ENCODE data around the gene LILRA1.
"Not testable (repeated sequence)": the region's sequence is repeated elsewhere in the genome, so short reads cannot be mapped to it uniquely, and the experiment has no call there.

LILRA1 gene

GRCh38 chr19:54593445-54593844 is at the start of gene LILRA1:
Gene LILRA1 (plus strand): TSS chr19:54593632. CDS start chr19:54594245, 613 bp downstream.
- DNase-seq (ENCODE audit: low spot score): not testable (repeated sequence)

DNA sequence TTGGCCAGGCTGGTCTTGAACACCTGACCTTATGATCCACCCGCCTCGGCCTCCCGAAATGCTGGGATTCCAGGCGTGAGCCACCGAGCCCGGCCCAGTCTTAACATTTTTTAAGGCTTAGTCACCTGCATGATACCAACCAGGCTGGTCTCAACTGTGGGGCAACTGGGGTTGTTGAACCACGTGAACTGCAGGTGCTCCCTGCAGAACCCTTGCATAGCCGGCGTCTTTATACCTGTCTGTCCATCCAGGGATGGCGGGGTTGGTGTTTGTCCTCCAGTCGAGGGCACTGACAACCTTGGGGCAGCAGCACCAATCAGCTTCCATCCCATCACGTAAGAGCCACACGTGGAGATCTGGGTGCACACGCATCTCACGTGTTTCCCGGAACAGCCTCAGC is 44.6 kb upstream of the LILRA1 start:
- DNase-seq (ENCODE audit: low spot score): no peak

DNA sequence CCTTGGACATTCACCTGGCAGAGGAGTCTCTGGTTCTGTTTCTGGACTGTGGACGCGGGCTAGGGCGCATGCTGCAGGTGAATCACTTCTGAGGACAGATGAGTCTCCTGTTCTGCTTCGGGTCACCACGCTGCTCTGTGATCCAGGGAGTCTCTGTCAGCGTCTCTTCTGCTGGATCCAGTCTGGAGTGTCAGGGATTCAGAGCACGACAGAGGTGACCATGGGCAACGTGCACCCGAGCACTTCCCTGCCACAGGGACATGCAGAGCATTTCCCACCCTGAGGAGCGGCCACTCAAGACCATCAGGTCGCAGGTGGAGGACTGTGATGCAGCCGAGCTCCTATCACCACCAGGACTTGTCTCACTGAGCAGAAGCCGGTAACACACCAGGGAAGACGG is 44.2 kb upstream of the LILRA1 start:
- no peak for DNase-seq (ENCODE audit: low spot score)

DNA sequence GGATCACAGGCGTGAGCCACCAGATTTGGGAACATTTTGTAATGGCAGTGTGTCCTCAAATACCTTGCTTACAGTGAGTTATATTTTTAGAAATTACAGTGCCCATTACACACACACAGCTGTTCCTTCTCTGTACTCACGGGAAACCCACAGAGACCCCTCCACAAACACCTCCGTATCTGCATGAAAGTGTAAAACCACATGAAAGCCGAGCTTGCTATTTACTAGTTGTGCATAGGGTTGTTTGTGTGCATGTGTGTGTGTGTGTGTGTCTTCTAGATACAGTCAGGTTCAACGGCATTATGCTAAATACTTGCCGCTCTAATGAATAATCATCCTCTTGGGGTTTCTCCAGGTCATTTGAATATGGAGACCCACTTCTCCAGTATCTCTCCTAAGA is 42.1 kb upstream of the LILRA1 start:
- DNase-seq (ENCODE audit: low spot score): no peak

- DNase-seq (ENCODE audit: low spot score): no peak
Observed at GRCh38 chr19:54551950-54552912, 41.2 kb upstream of the LILRA1 start.

DNA sequence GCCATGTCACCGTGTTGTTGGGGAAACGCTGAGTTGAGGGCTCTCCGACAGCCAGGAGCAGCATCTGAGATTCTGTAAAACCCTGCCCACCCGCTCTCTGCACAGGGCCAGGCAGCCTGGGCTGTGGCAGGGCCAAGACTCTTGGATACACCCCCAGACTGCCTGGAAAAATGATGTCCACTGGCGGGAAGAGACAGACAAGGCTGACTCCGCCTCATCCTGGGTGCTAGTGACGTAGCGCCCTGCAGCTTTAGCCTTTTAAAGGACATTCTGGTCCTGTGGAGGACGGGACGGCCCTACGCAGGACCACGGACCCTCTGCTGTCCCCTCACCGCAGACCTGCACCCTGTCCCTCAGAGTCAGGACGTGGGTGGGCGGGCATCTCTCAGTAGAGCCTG is 40.5 kb upstream of the LILRA1 start:
- DNase-seq (ENCODE audit: low spot score): no peak

GRCh38 chr19:54554006-54554405 is 39.4 kb upstream of the LILRA1 start:
- DNase-seq (ENCODE audit: low spot score): no peak

DNA sequence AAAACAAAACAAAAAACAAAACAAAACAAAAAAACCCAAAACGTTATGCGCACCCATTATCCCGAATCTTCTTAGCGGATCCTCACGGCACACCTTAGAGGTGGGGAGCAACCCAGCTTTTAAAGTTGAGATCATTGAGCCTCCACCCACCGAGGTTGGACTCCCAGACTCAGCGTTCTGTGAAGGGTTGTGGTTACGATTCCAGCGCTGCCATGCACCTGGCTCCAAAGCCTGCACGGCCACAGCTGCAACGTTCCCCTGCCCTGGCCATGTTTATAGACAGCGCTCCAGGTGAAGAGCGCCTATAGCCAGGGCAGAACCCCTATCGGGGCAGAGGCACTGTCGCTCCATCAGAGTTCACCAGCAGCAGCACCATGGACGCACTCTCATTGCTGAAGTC is 38.5 kb upstream of the LILRA1 start:
- no peak for DNase-seq (ENCODE audit: low spot score)

DNA sequence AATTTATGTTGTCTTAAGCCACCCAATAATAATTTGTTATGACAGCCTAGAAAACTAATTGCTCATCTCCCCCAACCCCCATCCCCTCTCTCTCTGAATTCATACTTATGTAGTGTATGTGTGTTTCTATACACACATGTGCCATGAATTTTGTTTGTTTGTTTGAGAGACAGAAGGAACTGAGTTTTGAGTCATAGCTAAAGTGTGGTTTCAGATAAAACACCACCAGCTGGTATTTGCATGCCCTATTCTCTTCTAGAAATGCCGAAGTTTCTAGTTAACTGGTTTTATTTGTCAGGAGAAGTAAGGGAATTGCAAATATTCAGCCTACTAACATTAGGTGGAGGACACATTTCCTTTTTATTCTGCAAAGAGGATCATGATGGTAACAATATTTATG is 37.2 kb upstream of the LILRA1 start:
- DNase-seq (ENCODE audit: low spot score): no peak

DNA sequence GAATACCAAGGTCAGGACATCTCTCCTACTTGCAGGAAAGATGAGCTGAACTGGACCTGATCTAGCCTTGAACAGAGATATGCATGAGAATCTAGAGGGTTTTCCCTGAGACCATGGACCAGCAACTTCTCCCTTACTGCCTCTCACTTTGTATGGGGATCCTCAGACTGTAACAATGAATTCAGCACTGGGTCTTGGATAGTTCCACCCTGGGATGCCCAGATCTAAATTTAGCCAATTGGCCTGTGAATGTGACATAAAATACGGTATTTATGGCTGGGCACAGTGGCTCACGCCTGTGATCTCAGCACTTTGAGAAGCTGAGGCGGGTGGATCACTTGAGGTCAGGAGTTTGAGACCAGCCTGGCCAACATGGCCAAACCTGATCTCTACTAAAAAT is 35.1 kb upstream of the LILRA1 start:
- no peak for DNase-seq (ENCODE audit: low spot score)

DNA sequence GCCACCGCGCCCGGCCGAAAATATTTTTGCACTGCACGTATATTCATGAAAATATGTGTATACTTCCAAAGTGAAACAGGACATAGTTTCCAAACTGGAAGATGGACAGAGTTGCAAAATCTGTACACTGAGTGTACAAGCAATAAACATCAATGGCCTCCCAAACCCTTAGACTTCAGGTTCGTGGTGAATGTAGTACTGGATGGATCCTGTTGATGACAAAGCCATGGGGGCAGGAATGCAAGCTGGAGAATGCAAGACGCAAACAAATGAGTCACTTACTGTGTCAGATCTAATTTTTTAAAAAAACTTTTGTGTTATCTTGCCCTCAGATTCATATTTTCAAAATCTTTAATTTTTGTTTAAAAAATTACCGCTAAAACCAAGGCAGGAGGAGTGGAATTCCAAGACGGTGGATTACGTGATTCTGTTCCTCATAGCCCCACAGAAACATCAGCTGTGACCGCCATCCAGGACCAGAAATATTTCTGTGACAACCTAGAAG is 32.5 kb upstream of the LILRA1 start:
- DNase-seq (ENCODE audit: low spot score): no peak

- DNase-seq (ENCODE audit: low spot score): no peak
Observed at GRCh38 chr19:54561840-54562239, 31.6 kb upstream of the LILRA1 start.

GRCh38 chr19:54563206-54563605 is 30.2 kb upstream of the LILRA1 start:
- DNase-seq (ENCODE audit: low spot score): not testable (repeated sequence)

DNA sequence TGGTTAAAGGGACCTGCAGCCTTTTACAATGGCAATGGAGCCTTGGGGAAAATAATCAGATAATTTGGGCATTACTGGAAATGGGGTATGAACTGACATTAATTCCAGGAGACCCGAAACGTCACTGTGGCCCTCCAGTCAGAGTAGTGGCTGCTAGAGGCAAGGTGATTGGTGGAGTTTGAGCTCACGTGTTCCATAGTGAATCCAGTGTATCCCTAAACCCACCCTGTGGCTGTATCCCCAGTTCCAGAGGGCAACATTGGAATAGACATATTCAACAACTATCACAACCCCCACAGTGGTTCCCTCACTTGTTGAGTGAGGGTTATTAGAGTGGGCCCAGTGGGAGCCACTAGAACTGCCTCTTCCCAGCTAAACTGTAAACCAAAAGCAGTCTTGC is 23.1 kb upstream of the LILRA1 start:
- no peak for DNase-seq (ENCODE audit: low spot score)

DNA sequence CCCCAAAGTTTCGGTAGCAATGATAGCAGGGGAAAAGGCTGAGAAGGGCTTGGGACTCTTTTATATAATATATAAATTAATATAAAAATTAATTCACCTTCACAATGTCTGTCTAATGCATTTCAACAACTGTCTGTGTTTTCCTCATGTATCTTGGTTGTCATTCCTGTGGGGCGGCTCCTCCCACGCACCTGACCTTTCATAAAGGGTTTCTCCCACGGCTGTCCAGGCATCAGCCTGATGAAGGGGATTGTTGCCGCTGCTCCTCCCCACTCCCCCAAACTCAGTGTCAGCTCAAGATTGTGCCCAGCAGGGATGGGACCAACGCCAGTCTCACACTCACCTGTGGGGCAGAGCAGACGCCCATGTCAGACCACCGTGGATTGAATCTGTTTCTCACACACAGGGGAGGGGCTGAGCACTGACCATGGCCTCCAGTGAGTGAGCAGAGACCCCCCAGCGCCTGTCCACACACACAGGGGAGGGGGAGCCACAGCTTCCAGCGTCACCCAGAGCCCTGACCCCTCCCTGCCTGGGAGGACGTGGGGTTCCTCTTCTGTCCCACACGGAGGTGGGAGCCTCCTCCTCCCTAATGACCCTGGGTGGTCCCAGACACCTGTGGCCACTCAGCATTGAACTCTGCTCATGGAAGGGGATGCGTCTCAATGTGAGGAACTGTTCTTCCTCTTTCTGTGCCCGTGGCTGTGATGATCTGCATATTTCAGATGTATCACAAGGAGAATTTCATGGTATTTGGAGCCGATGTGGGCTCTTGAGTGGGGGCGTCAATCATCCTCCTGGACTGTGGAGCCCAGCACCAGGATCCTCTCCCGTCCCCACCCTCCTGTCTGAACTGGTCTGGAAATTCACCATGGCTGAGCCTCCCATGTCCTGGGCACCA is 21.5 kb upstream of the LILRA1 start:
- DNase-seq (ENCODE audit: low spot score): not testable (repeated sequence)

- no peak for DNase-seq (ENCODE audit: low spot score)
Observed at GRCh38 chr19:54572696-54573311, 20.6 kb upstream of the LILRA1 start.

GRCh38 chr19:54573330-54573872 is 20.0 kb upstream of the LILRA1 start, which contains the start of gene LILRA2:
Gene LILRA2 (plus strand): TSS chr19:54573790. CDS start chr19:54573879, 89 bp downstream.
- DNase-seq (ENCODE audit: low spot score): no peak

GRCh38 chr19:54574051-54574450 is 19.4 kb upstream of the LILRA1 start:
- no peak for DNase-seq (ENCODE audit: low spot score)

GRCh38 chr19:54574527-54575056 is 18.8 kb upstream of the LILRA1 start:
- DNase-seq (ENCODE audit: low spot score): no peak

DNA sequence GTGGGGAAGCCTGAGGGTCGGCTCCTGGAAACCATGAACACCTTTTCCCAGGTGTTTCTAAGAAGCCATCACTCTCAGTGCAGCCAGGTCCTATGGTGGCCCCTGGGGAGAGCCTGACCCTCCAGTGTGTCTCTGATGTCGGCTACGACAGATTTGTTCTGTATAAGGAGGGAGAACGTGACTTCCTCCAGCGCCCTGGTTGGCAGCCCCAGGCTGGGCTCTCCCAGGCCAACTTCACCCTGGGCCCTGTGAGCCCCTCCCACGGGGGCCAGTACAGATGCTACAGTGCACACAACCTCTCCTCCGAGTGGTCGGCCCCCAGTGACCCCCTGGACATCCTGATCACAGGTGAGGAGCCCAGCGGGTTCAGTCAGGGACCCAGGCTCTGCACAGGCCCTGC is 18.2 kb upstream of the LILRA1 start:
- DNase-seq (ENCODE audit: low spot score): not testable (repeated sequence)

- DNase-seq (ENCODE audit: low spot score): no peak
Observed at GRCh38 chr19:54576411-54576976, 16.9 kb upstream of the LILRA1 start.

All from AG08396 (cell line).